KMS-11 (cell line): ENCODE results near the gene SETD4.

Experiments
- H2AFZ ChIP-seq: fragments of 200-600 bp; sonication (generic); 2 replicates; pipeline ENCODE4 v1.6.1; 2016; ENCODE audit warnings: antibody characterized with exemption, mixed run types, low read depth
- H3K27ac ChIP-seq: fragments of 200-600 bp; sonication (generic); 2 replicates; pipeline ENCODE4 v1.6.1; 2016; ENCODE audit warnings: mild to moderate bottlenecking, mixed run types
- H3K27me3 ChIP-seq: fragments of 200-600 bp; sonication (generic); 2 replicates; pipeline ENCODE4 v1.6.1; 2017; ENCODE audit warnings: mild to moderate bottlenecking, low read depth, mixed run types, moderate library complexity; ENCODE audit not compliant: insufficient read depth
- H3K36me3 ChIP-seq: fragments of 200-600 bp; sonication (generic); 2 replicates; pipeline ENCODE4 v1.6.1; 2017; ENCODE audit warnings: mild to moderate bottlenecking, mixed run types; ENCODE audit not compliant: insufficient read depth
- H3K4me1 ChIP-seq: fragments of 200-600 bp; sonication (generic); 2 replicates; pipeline ENCODE4 v1.6.1; 2016; ENCODE audit warnings: mild to moderate bottlenecking, low read depth, mixed run types; ENCODE audit not compliant: poor library complexity, severe bottlenecking
- H3K4me2 ChIP-seq: fragments of 200-600 bp; sonication (generic); 2 replicates; pipeline ENCODE4 v1.7.0; 2016; ENCODE audit warnings: mild to moderate bottlenecking, mixed run types
- H3K4me3 ChIP-seq: fragments of 200-600 bp; sonication (generic); IDR thresholded peaks from 2 replicates; pipeline ENCODE4 v1.6.1; 2017; ENCODE audit warnings: low read depth, low read length, mixed read lengths; ENCODE audit not compliant: insufficient read depth
- H3K79me2 ChIP-seq: fragments of 200-600 bp; sonication (generic); 2 replicates; pipeline ENCODE4 v1.6.1; 2016; ENCODE audit warnings: low read depth, mixed run types; ENCODE audit not compliant: insufficient read depth
- H3K9ac ChIP-seq: fragments of 200-600 bp; sonication (generic); 2 replicates; pipeline ENCODE4 v1.6.1; 2016; ENCODE audit warnings: mild to moderate bottlenecking, mixed run types
- H4K20me1 ChIP-seq: fragments of 200-600 bp; sonication (generic); 2 replicates; pipeline ENCODE4 v1.6.1; 2016; ENCODE audit warnings: mild to moderate bottlenecking, mixed run types; ENCODE audit not compliant: insufficient read depth
- TF ChIP-seq, protein P1 (sequence below): fragments of 200-600 bp; sonication (generic); conservative IDR thresholded peaks from 2 replicates; pipeline ENCODE4 v1.6.1; 2017; ENCODE audit warnings: low read depth, mild to moderate bottlenecking, antibody characterized with exemption, low read length, moderate library complexity, mixed read lengths

Gene SETD4

GRCh38 chr21:36027347-36027746, 33.0 kb downstream of the SETD4 start:
- no peak overlapping the region for H3K4me3 ChIP-seq
- no peak overlapping the region for H3K9ac ChIP-seq
- no peaks in the 10 kb centered on the region for H3K36me3 ChIP-seq
- no peaks in the 10 kb centered on the region for H3K27me3 ChIP-seq
- H2AFZ ChIP-seq: no peak overlapping the region
- H4K20me1 ChIP-seq: no peaks in the 10 kb centered on the region
- H3K27ac ChIP-seq: no peak overlapping the region; the same call in 1 of the 2 replicates
- peak overlapping the region; percentile 53; the same call in 1 of the 2 replicates for H3K4me2 ChIP-seq
- H3K79me2 ChIP-seq: no peaks in the 10 kb centered on the region
- peaks cover 26% of the 10 kb centered on the region for H3K4me1 ChIP-seq
- TF ChIP-seq, protein P1, sequence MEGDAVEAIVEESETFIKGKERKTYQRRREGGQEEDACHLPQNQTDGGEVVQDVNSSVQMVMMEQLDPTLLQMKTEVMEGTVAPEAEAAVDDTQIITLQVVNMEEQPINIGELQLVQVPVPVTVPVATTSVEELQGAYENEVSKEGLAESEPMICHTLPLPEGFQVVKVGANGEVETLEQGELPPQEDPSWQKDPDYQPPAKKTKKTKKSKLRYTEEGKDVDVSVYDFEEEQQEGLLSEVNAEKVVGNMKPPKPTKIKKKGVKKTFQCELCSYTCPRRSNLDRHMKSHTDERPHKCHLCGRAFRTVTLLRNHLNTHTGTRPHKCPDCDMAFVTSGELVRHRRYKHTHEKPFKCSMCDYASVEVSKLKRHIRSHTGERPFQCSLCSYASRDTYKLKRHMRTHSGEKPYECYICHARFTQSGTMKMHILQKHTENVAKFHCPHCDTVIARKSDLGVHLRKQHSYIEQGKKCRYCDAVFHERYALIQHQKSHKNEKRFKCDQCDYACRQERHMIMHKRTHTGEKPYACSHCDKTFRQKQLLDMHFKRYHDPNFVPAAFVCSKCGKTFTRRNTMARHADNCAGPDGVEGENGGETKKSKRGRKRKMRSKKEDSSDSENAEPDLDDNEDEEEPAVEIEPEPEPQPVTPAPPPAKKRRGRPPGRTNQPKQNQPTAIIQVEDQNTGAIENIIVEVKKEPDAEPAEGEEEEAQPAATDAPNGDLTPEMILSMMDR: no peak

DNA sequence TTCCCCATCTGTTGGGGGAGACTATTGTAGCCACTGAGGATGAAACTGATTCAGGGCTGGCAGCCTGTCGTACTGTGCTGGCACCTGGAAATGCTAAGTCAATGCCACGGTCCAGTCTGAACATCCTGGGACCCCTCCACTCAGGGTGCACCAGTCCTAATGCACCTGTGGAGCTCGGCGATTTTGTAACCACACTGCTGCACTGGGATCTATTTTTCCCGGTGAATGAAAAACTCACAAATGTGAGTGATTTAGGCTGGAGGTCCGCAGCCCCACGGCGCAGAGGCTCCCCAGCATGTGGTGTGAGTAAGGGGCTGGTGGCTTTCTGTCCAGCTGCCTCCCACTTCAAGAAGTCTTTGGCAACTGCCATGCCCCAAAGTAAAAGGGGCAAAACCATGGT, 35.5 kb downstream of the SETD4 start:
- TF ChIP-seq, protein P1: no peak
- H3K27ac ChIP-seq: no peak overlapping the region
- no peak overlapping the region for H3K4me3 ChIP-seq
- no peak overlapping the region for H3K9ac ChIP-seq
- no peak overlapping the region for H2AFZ ChIP-seq
- no peak overlapping the region for H3K4me2 ChIP-seq
- H3K79me2 ChIP-seq: no peaks in the 10 kb centered on the region
- H4K20me1 ChIP-seq: no peaks in the 10 kb centered on the region
- H3K4me1 ChIP-seq: peaks cover 26% of the 10 kb centered on the region
- no peaks in the 10 kb centered on the region for H3K36me3 ChIP-seq
- no peaks in the 10 kb centered on the region for H3K27me3 ChIP-seq

DNA sequence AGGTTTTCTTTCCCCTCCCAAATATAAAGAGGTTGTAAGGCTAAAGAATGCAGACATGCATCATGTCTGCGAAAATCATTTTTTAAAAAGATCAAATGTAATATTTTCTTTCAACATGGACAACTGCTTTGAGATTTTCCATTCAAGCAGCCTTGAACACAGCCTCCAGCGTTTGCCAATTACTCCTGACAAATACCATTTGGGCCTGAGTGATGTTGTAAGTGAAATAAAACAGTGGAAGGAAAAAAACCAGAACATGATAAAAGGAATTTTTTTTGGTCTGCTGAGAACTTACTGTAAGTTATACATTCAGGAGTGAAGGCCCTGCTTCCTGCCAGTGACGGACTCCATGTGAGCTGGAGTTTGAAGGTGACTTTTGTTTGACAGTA, 37.2 kb downstream of the SETD4 start:
- no peak overlapping the region for H3K27ac ChIP-seq
- no peaks in the 10 kb centered on the region for H3K27me3 ChIP-seq
- no peak overlapping the region for H3K4me3 ChIP-seq
- no peaks in the 10 kb centered on the region for H3K36me3 ChIP-seq
- TF ChIP-seq, protein P1: no peak
- H3K9ac ChIP-seq: no peak overlapping the region
- H2AFZ ChIP-seq: no peak overlapping the region
- H3K79me2 ChIP-seq: no peaks in the 10 kb centered on the region
- H3K4me2 ChIP-seq: no peak overlapping the region
- H4K20me1 ChIP-seq: no peaks in the 10 kb centered on the region
- H3K4me1 ChIP-seq: peaks cover 14% of the 10 kb centered on the region

DNA sequence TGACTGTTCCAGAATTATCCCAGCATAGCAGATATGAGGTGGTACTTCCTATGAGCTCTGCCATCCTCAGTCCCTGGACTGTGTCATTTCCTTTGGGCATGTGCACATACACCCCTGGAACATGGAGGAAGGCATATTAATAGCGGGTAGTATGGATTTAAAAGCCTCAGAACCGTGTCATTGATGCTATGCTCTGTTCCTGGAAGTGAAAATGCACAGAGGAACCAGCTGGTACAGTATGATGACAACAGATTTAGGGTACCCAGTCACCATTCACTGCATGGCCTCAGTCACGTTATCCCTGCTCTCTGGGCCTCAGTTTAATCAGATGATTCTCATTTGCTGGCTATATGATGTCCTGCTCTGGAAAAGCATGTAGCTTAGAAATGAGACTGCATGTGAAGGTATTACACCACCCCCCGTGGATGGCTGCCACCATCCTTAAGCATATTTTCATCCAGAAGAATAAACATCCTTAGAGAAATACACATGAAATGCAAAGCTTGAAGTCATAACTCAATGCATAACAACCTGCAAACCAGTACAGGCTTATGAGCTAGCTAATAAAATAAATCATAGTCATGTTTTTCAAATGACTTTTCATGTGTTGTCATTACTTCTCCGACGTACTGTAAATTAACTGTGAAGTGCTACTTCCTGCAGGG, 37.8 kb downstream of the SETD4 start:
- Histone ChIP-seq H3K4me3 (no peak overlapping the region), H3K36me3 (no peaks in the 10 kb centered on the region), H3K27me3 (no peaks in the 10 kb centered on the region), H3K79me2 (no peaks in the 10 kb centered on the region), H2AFZ (no peak overlapping the region), H3K4me2 (no peak overlapping the region), H4K20me1 (no peaks in the 10 kb centered on the region), H3K9ac (no peak overlapping the region), H3K27ac (no peak overlapping the region), H3K4me1 (peaks cover 9% of the 10 kb centered on the region)
- TF ChIP-seq, protein P1: no peak
